HG03103 (cell line): Measurements from ENCODE around the gene TBC1D2B.

Source experiments
- ATAC-seq: cut with Tn5 transposase; IDR thresholded peaks from one replicate; pipeline ENCODE4 v1.9.1; 2021; ENCODE audit warnings: low read depth; ENCODE audit not compliant: unreplicated experiment

TBC1D2B gene

GRCh38 chr15:78098131-78098755 is 20.7 kb upstream of the TBC1D2B start:
- no peak for ATAC-seq

GRCh38 chr15:78097667-78098066 is 20.2 kb upstream of the TBC1D2B start:
- no peak for ATAC-seq

GRCh38 chr15:78093242-78094020 is 15.9 kb upstream of the TBC1D2B start:
- no peak for ATAC-seq

GRCh38 chr15:78092261-78093041 is 14.9 kb upstream of the TBC1D2B start, which contains the start of gene SH2D7:
SH2D7 (plus strand) TSS chr15:78092561; CDS start chr15:78092585, 24 bp downstream.
- no peak for ATAC-seq

GRCh38 chr15:78090422-78091063 is 13.0 kb upstream of the TBC1D2B start:
- ATAC-seq = no peak

GRCh38 chr15:78088773-78089080 is 11.2 kb upstream of the TBC1D2B start:
- no peak for ATAC-seq

- peak; percentile 56 for ATAC-seq
Observed at GRCh38 chr15:78087951-78088772, 10.7 kb upstream of the TBC1D2B start.

GRCh38 chr15:78085928-78086327 is 8.4 kb upstream of the TBC1D2B start:
- no peak for ATAC-seq

- no peak for ATAC-seq
Observed at GRCh38 chr15:78084449-78084750, 6.9 kb upstream of the TBC1D2B start.

- no peak for ATAC-seq
Observed at GRCh38 chr15:78083687-78084448, 6.4 kb upstream of the TBC1D2B start.

GRCh38 chr15:78083186-78083585 is 5.7 kb upstream of the TBC1D2B start:
- no peak for ATAC-seq

- ATAC-seq = no peak
Observed at GRCh38 chr15:78082743-78083110, 5.2 kb upstream of the TBC1D2B start.

- no peak for ATAC-seq
Observed at GRCh38 chr15:78082106-78082742, 4.7 kb upstream of the TBC1D2B start.

GRCh38 chr15:78080088-78080460 is 2.6 kb upstream of the TBC1D2B start:
- no peak for ATAC-seq

- no peak for ATAC-seq
Observed at GRCh38 chr15:78079298-78080087, 2.0 kb upstream of the TBC1D2B start.

- no peak for ATAC-seq
Observed at GRCh38 chr15:78077871-78078210, 330 bp upstream of the TBC1D2B start.

GRCh38 chr15:78076231-78077052 is 1.1 kb downstream of the TBC1D2B start:
- no peak for ATAC-seq
